ENCODE measurements around the gene KIF26B. TPM values are rescaled to one million over a fixed set of nuclear protein-coding genes. Genes with fewer than 3 reads are reported as not detected.

KIF26B gene
- total RNA-seq, 2 experiments from 2014 or later = not detected

DNA sequence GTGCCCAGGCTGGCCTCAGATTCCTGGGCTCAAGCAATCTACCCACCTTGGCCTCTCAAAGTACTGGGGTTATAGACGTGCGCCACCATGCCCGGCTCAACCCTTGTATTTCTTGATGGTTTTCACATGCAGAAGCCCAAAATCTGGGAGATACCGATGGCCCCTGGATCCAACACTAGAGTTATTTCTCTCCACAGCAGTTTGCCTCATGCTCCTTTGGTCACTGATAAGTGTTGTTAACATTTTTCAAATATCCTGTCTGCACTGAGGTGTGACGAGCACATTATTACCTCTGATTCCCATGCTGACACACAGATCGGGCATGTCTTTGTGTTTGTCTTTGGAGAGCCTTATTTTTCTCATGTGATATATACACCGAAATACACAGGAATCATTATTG, 107.0 kb downstream of the KIF26B start:
- intact Hi-C loops (cut with micrococcal nuclease; ENCODE audit: unreplicated experiment) = no loop called here
- Histone ChIP-seq H3K9me2 (ENCODE audit: insufficient read depth, low read length) (no peaks in the 10 kb centered on the region), H3K9me3 (ENCODE audit: low read length) (no peaks in the 10 kb centered on the region), H3K36me3 (ENCODE audit: insufficient read depth, low read length) (no peaks in the 10 kb centered on the region), H2AFZ (ENCODE audit: low read length) (no peak overlapping the region), H3K4me3 (ENCODE audit: low read depth, low read length, poor library complexity, severe bottlenecking) (no peak overlapping the region), H3K27ac (ENCODE audit: low read depth, low read length, poor library complexity, severe bottlenecking) (no peak overlapping the region), H3K4me2 (ENCODE audit: low read length) (no peak overlapping the region), H4K20me1 (ENCODE audit: insufficient read depth, low read length) (no peaks in the 10 kb centered on the region), H3K4me1 (ENCODE audit: insufficient read depth, low read length, poor library complexity, severe bottlenecking) (no peaks in the 10 kb centered on the region), H3K79me2 (ENCODE audit: insufficient read depth, low read depth, low read length) (no peaks in the 10 kb centered on the region)
- CTCF ChIA-PET (ENCODE audit: unreplicated experiment) = no interaction called here
- no peak for DNase-seq (ENCODE audit: low spot score)
- TF ChIP-seq, protein P1, sequence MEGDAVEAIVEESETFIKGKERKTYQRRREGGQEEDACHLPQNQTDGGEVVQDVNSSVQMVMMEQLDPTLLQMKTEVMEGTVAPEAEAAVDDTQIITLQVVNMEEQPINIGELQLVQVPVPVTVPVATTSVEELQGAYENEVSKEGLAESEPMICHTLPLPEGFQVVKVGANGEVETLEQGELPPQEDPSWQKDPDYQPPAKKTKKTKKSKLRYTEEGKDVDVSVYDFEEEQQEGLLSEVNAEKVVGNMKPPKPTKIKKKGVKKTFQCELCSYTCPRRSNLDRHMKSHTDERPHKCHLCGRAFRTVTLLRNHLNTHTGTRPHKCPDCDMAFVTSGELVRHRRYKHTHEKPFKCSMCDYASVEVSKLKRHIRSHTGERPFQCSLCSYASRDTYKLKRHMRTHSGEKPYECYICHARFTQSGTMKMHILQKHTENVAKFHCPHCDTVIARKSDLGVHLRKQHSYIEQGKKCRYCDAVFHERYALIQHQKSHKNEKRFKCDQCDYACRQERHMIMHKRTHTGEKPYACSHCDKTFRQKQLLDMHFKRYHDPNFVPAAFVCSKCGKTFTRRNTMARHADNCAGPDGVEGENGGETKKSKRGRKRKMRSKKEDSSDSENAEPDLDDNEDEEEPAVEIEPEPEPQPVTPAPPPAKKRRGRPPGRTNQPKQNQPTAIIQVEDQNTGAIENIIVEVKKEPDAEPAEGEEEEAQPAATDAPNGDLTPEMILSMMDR (conservative IDR thresholded peaks at IDR 0.05; ENCODE audit: low read length) = no peak
- TF ChIP-seq EZH2phosphoT487 (IDR thresholded peaks at IDR 0.05; ENCODE audit: borderline replicate concordance, low read depth, low read length) = no peak
- POLR2A ChIA-PET = no interaction called here
- no TSS peak for BruUV-seq (replicated peaks)

DNA sequence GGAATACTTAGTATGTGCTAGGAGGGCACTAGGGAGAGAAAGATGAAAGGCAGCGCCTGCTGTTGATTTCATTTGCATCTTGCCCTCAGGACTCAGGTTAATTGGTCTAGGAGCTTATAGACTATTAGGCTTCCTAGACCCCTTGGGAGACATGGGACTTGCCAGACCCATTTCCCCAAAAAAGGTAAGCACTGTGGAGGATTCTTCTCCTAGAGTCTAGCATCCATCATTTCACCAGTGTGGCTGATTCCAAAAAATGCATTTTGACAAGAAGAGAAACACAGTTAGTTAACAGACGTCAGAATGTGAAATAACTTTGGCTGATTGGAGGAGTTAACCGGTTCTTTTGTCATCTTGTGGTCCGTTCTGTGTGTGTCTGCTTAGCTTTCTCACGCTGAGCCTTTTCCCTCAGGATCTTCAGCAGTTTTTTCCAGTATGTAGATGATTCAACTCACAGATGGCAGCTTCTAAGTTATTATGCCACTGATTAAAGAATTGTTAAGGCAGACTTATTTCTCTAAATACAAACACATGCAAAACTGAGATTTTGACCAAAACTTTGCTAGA, 108.8 kb downstream of the KIF26B start:
- no TSS peak for BruUV-seq (replicated peaks)
- TF ChIP-seq EZH2phosphoT487 (IDR thresholded peaks at IDR 0.05; ENCODE audit: borderline replicate concordance, low read depth, low read length) = no peak
- TF ChIP-seq, protein P1 (conservative IDR thresholded peaks at IDR 0.05; ENCODE audit: low read length) = no peak
- POLR2A ChIA-PET = no interaction called here
- intact Hi-C loops (cut with micrococcal nuclease; ENCODE audit: unreplicated experiment) = no loop called here
- Histone ChIP-seq H3K9me3 (ENCODE audit: low read length) (no peaks in the 10 kb centered on the region), H3K36me3 (ENCODE audit: insufficient read depth, low read length) (no peaks in the 10 kb centered on the region), H3K4me2 (ENCODE audit: low read length) (no peak overlapping the region), H2AFZ (ENCODE audit: low read length) (no peak overlapping the region), H3K4me3 (ENCODE audit: low read depth, low read length, poor library complexity, severe bottlenecking) (no peak overlapping the region), H4K20me1 (ENCODE audit: insufficient read depth, low read length) (no peaks in the 10 kb centered on the region), H3K79me2 (ENCODE audit: insufficient read depth, low read depth, low read length) (no peaks in the 10 kb centered on the region), H3K9me2 (ENCODE audit: insufficient read depth, low read length) (no peaks in the 10 kb centered on the region), H3K27ac (ENCODE audit: low read depth, low read length, poor library complexity, severe bottlenecking) (no peak overlapping the region), H3K4me1 (ENCODE audit: insufficient read depth, low read length, poor library complexity, severe bottlenecking) (no peaks in the 10 kb centered on the region)
- DNase-seq (ENCODE audit: low spot score) = no peak
- CTCF ChIA-PET (ENCODE audit: unreplicated experiment) = no interaction called here

DNA sequence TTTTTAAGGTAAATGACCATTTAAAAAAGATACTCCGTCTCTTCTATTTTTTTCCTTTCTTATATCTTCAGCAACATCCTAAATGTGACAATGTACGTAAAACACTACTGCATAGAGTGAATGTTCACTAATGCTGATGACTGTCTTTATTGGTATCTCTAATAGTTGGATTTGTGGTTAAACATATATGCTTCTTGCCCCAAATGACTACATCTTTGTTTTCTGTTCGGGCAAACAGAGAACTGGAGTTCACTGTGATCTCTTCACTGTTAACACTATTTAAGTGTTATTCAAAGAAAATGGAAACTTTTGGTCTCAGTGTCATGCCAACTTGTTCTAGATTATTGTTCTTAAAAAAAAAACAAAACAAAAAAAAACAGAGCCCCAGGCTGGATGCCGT, 109.4 kb downstream of the KIF26B start:
- TF ChIP-seq EZH2phosphoT487 (IDR thresholded peaks at IDR 0.05; ENCODE audit: borderline replicate concordance, low read depth, low read length) = no peak
- TF ChIP-seq, protein P1 (conservative IDR thresholded peaks at IDR 0.05; ENCODE audit: low read length) = no peak
- POLR2A ChIA-PET = no interaction called here
- Histone ChIP-seq H3K4me2 (ENCODE audit: low read length) (no peak overlapping the region), H3K4me1 (ENCODE audit: insufficient read depth, low read length, poor library complexity, severe bottlenecking) (no peaks in the 10 kb centered on the region), H3K9me2 (ENCODE audit: insufficient read depth, low read length) (no peaks in the 10 kb centered on the region), H3K79me2 (ENCODE audit: insufficient read depth, low read depth, low read length) (no peaks in the 10 kb centered on the region), H3K4me3 (ENCODE audit: low read depth, low read length, poor library complexity, severe bottlenecking) (no peak overlapping the region), H3K36me3 (ENCODE audit: insufficient read depth, low read length) (no peaks in the 10 kb centered on the region), H3K9me3 (ENCODE audit: low read length) (no peaks in the 10 kb centered on the region), H4K20me1 (ENCODE audit: insufficient read depth, low read length) (no peaks in the 10 kb centered on the region), H2AFZ (ENCODE audit: low read length) (no peak overlapping the region), H3K27ac (ENCODE audit: low read depth, low read length, poor library complexity, severe bottlenecking) (no peak overlapping the region)
- CTCF ChIA-PET (ENCODE audit: unreplicated experiment) = no interaction called here
- intact Hi-C loops (cut with micrococcal nuclease; ENCODE audit: unreplicated experiment) = no loop called here
- no TSS peak for BruUV-seq (replicated peaks)
- no peak for DNase-seq (ENCODE audit: low spot score)

All from OCI-LY7 (cell line).